HG03060 (cell line): ENCODE measurements around the gene CHST11.

Experiments used
- ATAC-seq: cut with Tn5 transposase; IDR thresholded peaks from one replicate; pipeline ENCODE4 v1.9.1; 2021; ENCODE audit warnings: low read depth, moderate number of reproducible peaks; ENCODE audit not compliant: unreplicated experiment

The CHST11 gene

DNA sequence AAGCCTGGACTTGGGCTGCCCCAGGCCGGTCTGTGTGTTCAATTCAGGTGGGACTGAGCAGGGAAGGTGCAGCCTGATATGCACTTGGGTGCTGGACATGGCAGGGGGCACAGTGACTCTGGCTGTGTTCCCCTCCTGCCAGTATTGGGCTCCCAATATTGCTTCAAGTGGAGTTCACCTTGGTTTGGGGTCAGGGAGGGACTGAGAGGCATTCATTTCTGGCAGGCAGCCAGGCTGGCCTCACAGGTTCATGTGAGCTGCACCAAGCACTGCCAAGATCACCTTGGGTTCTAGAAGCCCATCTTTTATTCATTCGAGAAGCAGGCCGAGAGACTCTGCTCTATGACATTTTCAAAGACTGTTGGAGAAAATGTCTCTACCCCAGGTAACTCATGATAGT, 245.0 kb downstream of the CHST11 start:
- ATAC-seq, result no peak

DNA sequence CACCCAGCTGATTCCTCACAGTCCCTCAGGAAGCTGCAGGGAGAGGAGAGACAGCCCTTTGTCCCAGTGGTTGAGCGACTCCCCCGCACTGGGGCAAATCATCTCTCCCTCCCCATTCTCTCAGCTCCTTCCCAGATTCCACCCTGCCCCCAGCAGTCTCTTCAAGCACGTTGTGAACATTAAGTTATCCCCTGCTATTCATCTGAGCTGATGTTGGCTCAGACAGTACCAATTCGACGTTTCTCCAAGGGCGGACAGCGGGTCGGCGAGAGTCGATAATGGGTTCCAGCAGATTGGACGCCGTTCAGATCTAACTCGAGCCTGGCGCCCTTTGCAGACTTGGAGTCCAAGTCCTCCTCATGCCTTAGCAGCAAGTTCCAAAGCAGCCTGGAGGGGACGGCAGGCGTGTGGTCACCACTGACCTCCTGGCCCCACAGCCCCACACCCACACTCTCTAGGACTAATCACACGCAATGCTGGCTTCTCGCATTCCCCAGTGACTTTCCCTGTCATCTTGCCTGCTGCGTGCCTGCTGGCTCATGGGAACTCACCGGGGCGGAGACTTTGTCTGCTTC, 245.9 kb downstream of the CHST11 start:
- ATAC-seq, result no peak

DNA sequence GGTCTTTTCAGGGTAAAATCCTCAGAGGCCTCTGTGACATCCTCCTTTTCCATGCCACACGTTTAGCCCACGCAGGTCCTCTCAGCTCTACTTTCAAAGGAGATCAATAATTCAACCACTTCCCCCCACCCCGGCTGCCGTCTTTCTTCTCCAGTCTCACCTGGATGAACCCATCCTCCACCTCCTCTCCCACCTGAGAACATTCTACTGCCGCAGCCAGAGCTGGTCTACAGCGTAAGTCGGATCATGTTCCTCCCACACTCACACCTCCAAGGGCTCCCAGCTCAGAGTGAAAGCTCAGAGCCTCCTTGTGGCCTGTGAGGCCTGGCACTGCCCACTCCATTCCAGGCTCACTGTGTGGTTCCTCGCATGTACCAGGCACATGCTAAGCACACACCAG, 246.6 kb downstream of the CHST11 start:
- ATAC-seq, result no peak

DNA sequence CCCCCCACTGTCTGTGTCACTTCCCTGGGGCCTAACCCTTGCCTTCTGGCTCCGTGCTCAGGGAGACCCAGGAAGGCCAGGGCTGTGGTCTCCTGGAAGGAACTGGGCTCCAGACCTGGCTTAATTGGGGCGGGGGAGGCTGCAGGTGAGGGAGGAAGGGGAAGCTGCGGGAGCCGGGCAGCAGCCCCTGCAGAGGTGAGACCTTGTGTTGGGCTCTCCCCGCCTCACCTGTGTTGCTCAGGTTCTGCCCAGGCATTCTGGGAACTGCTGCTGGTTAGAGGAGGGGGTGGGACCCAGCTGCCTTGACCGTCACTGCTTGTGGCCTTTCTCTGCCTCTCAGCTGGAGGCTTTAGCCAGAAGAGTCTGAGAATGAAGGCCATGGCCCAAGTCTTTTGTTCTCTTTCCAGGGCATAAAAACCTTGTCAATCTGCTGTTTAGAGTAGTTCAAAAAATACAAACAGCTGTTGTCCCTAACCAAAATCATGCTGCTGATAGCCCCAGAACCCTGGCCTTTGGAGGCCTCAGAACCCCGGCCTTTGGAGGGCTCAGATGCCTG, 247.6 kb downstream of the CHST11 start:
- ATAC-seq, result no peak

DNA sequence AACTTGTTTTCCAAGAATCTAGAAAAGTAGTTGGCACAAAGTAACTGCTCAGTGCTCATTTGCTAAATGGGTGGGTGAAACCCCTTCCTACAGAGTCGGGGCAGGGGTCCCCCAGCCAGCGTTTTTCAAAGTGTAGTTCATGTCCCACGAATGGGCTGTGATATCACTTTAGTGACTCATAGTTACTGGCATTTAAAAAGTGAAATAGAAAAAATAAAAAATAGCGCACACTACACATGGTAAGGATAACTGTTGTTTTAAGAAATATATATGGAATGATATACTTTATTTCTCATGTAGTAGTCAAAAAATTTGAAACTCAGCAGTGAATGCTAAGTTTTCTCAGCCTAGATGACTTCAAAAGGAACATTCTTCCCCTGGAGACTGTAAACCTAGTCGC, 250.4 kb downstream of the CHST11 start:
- no peak for ATAC-seq

DNA sequence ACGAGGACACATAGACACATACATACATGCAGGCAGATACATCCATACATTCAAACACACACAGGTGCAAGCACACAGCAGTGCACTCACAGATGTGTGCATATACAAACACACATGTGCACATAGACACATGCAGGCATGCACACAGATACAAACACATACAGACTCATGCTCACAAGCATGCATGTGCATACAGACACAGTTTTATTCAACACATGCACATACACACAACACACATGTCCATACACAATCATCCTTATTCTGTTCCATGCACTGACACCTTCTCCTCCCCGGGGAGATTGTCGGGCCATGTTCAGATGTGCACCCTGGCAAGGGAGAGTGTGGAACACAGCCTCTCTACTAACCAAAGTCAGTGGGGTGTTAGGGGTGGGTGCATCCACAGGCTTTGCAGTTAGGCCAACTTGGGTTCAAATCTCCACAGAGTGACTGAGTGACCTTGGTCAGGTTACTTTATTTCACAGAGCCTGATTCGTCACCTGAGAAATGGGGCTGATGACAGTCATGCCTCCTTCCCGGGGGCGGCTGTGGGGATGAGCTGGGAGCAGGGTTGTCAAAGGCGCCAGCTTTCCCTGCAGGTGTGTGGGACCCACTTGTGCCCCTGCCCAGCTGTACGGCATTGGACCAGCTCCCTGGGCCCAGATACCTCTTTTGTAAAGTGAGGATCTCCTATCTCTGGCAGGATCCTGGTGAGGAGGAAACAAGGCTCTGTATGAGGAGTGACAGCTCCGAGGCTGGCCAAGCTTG, 251.2 kb downstream of the CHST11 start:
- ATAC-seq, result no peak

DNA sequence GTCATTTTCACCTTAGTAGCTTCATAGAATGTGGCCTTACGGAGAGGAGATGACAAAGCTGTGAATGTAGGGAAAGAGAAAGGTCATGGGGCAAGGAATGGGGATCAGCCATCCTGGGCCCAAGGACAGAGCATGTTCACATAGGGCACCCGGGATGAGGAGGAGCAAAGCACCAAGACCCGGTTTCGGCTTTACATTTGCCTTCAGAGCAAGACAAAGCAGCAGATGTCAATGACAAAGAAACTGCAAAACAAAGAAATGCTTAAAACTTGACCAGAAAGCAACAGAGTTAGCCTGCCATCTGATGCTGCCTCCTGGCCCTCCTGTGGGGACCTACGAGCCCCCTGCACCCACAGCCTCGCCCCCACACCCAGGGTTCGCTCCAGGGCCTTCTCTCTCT, 252.1 kb downstream of the CHST11 start:
- no peak for ATAC-seq

DNA sequence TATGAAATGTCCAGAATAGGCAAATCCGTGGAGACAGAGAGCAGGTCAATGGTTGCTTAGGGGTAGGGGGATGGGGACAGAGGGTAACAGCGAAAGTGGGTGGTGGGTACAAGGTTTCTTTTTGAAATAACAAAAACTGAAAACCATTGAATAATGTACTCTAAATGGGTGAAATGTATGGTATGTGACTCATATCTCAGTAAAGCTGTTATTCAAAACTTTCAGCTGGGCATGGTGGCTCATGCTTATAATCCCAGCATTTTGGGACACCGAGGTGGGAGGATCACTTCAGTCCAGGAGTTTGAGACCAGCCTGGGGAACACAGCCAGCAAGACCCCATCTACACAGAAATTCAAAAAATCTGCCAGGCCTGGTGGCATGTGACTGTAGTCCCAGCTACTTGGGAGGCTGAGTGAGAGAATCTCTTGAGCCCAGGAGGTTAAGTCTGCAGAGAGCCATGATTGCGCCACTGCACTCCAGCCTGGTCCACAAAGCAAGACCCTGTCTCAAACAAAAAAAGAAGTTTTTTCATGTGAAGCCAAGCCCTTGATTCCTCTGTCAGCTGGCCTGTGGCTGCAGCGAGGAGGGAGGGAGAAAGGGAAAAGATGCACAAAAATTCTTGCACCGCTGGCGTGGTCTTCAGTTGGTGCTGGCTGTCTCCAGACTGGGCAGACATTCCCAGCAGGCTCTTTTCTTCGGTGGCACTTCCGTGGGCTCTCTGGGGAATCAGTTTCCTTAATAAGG, 253.1 kb downstream of the CHST11 start:
- ATAC-seq, result no peak

DNA sequence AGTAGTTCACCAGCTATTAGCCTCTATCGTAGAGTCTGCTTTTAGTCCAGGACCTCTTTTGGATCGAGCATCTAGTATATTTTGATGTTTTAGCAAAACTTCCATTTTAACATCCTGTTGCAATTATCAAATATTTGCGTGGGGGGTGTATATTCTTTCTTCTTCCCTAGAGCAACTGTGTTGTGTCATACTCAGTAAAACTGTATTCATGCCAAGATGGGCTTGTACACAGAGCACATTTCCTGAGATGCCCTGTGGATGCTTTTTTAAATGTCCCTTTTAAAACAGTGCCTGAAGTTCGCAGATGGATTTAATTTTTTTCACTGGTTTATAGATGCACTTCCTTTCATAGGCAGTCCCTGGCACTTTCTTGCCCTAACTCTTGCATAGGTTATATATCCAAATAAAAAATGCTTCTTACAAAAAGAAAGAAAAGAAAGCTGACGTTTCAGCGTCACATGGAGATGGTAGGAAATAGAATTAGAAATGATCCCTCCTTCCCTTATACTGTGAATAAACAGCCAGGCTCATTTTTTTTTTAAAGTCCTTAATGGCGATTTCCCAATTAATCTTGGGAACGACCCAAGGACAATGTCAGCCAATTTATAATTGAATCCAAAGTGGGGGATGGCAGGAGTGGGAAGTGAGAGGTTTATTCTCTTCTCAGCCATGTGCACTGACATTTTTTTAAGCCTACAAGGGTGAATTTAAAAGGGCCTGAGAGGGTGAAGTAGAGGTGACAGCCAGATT, 254.4 kb downstream of the CHST11 start:
- no peak for ATAC-seq

DNA sequence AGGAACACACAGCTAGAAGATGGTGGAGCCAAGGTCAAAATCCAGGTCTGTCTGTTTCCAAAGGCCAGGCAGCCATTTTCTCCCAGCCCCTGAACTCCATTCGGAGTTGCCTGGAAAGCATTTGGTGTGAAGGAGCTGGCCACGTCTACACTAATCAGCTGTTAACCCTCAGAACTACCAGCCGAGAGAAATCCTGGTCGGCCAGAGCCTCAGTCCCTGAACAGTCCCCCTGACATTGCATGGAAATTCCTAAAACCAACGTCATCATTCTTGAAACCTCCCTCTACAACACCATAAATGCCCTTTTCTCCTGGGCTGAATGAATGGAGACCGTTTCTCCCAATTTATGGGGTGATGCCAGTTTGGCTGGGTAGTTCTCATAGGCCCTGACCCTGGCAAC, 255.7 kb downstream of the CHST11 start:
- ATAC-seq, result no peak

DNA sequence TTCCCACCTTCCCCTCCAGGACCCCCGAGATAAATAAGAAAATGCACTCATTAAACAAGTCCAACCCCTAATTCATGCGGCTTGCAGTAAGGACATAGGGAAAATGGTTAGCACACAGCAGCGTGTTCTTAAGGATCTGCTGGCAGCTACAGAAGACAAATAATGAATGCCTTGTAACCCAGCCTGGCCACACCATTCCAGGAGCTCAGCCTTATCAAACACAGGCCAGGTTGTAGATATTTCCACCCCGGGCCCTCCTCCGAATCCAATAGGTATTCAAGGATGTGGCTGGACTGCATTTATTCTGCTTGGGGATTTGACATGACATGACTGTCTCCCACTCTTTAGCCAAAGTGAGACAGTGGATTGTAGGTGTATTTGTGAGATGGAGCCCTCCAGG, 256.2 kb downstream of the CHST11 start:
- ATAC-seq, result no peak

DNA sequence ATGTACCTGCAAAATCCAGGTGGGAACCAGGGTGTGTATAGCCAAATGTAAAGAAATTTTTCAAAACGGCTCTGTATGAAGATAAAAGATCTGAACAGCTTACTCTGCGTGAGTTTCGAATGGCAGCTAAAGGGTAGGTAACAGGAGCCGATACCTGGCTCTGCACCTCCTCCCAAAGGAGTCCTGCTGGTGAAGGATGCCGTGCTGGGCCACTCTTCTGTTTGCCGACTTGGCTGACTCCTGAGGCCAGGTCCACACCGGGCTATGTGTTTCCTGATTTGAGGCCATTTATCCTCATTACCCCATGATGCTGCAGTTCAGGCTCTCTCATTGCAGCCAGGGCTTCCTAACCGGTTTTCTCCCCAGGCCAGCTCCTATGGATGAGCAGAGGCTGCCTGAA, 256.7 kb downstream of the CHST11 start:
- ATAC-seq, result no peak

DNA sequence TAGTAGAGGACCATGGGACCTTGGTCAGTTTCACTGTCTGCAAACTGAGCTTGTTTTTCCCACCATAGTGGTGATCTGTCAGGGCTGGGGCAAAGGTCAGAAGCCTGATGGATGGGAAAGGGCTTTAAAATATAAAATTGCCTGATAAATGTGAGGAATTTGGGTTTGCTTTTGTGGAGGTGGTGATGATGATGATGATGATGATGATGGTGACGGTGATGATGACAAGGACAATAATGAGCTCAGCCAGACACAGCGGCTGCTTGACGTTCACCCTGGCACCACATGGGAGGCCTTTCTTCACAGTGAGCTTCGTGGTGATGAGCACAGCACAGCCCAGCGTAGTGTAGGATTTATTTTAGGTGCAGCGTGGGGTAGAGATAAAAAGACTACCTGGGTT, 257.6 kb downstream of the CHST11 start:
- ATAC-seq, result no peak

DNA sequence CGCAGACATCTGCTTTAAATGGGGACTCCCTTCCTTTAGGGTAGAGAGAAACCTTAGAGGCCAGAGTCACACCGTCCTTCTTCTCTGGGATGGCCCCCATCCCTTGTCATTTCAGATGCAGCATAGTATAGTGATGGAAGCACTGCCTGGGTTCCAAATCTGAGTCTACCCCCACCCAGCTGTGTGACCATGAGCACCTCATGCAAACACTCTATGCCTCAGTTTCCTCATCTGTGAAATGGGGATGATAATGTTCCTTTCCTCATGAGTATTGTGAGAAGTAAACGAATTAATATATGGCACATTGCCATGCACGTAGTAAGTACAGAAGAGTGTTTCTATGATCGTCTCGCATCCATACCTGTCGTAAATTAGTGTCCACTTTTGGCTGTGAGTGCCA, 259.4 kb downstream of the CHST11 start:
- ATAC-seq, result no peak

DNA sequence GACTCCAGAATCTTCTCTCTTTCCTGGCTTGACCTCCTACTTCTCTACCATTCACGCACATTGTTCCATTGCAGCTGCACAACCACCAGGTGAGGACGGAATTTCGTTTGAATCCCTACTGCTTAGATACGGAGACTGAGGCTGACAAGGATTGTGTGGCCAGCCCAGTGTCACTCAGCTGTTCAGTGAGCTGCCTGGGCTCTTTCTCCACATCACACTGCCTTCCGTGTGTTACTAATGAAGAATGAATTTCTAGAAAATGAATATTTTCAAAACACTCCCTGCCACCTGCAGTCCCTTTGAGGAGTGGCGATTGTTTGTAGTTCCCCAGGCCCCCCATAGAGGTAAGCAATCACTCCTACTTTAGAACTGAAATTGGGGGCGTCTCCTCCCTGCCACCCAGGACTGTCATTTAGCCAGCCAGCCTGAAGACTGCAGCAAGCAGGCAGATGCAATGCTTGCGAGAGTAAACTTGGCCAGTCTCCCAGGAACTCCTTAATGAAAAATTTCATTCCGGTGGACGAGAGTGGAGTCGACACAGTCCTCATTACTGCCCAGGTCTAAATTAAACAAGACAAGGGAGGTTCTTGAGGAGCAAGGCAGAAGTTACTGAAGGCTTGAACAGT, 261.7 kb downstream of the CHST11 start:
- no peak for ATAC-seq

DNA sequence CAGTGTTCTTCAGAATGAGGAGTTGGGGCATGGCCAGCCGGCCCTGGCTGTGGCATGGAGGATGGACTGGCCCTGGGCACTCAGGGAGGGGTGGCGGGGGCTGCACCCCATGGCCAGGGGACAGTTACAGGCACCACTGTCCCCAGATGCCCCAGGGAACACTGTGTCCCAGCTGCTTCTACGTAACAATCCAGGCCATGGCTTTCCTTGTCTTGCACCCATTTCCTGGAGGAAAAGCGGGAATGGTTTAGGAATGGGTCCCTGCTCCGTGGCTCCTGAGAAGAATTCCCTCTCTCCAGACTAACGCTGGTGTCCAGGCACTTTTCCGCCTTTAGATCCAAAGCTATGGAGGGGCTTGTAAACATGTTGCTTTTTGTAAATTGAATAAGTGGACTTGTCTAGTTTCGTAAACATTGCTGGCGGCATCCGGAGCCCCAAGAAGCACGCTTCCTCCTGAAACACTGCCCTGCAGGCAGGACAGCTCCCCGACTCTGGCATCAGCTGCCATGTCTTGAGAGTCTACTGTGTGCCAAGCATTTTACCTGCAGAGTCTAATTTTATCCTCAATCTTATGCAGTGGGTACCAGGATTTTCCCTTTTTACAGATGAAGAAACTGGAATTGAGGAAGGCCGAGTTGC, 263.1 kb downstream of the CHST11 start:
- no peak for ATAC-seq

DNA sequence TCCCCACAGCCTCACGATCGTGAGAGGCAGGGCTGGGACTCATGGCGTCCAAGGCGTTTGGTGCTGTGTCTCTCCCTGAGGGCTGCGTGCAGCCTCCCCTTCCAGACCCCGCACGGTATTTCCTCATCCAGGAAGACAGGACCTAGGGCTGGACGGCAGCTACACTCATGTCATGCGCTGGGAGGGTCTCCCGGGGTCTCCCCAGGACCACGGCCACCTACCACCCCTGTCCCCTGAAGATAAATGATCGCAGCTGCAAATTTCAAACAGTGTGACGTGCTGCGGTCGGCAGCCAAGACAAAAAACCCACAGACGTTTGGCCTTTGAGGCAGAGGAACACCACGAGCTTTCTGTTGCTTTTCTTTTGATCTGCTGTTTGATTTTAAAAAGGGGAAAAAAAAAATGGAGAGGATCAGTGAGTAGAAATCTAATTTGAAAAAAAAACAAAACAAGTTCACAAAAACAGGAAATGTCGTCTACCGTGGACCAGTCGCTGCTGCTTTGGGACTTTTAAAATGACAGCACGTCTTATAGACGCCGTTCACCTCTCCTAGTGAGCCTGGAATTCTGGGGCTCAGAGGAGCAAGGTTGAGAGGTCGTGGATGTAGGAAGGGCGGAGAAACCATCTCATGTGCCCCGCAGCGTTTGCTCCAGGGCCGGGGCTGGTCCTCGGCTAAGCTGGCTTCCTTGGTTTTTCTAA, 263.7 kb downstream of the CHST11 start:
- ATAC-seq, result no peak

DNA sequence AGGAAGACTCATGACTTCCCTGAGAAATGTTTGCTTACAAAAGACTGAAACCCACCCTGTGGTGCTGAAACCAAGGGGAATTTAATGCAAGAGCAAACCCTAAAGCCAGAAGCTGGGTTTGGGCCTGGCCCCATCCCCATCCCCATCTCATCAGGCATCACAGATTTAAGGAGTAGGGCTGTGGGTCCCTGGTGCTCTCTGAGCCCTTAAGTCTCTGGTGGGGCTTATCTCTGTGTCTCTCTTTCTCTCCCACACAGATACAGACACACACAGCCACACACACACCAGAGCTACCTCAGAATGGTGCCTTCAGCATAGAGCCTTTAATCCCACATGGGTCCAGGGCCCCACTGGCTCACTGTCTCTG, 264.3 kb downstream of the CHST11 start:
- no peak for ATAC-seq

DNA sequence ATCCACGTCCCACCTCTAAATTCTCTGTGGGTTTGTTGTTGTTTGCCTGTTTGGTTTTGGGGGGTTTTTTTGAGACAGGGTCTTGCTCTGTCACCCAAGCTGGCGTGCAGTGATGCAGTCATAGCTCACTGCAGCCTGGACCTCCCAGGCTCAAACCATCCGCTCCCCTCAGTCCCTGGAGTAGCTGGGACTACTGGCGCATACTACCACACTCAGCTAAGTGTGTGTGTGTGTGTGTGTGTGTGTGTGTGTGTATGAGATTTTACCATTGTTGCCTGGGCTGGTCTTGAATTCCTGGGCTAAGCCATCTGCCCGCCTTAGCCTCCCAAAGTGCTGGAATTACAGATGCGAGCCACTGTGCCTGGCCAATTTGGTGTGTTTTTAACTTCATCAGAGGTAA, 265.2 kb downstream of the CHST11 start:
- no peak for ATAC-seq
